Psoas muscle (tissue), 8 donors: ENCODE data around the gene GARIN5B. TPM values are rescaled to one million over a fixed set of nuclear protein-coding genes. Genes with fewer than 3 reads are reported as not detected.

Source experiments
- ATAC-seq, 4 donors: fragments of 200-7000 bp; cut with Tn5 transposase; one replicate each; pipeline ENCODE4 v1.9.1; 2020; ENCODE audit warnings: moderate library complexity in 3 of 4, mild to moderate bottlenecking in 2 of 4
- DNase-seq, 2 donors: peaks; one replicate each; pipeline ENCODE4 v3.0.0-alpha.2; 2020
- H3K27ac ChIP-seq: fragments of 200-600 bp; one replicate; pipeline ENCODE4 v1.8.0; 2022
- H3K27me3 ChIP-seq, 3 donors: fragments of 200-600 bp in 1 of 3; one replicate each; pipeline versions ENCODE4 v1.6.1 to v1.8.0; 2013 to 2022; ENCODE audit warnings: low read length in 2 of 3, mild to moderate bottlenecking in 2 of 3, moderate library complexity in 1 of 3; ENCODE audit not compliant: insufficient read depth in 3 of 3
- H3K36me3 ChIP-seq, 2 donors: fragments of 200-600 bp in 1 of 2; one replicate each; pipeline versions ENCODE4 v1.6.1 to v1.8.0; 2013 to 2022; ENCODE audit warnings: low read depth in 1 of 2, mild to moderate bottlenecking in 1 of 2, moderate library complexity in 1 of 2; ENCODE audit not compliant: insufficient read depth in 1 of 2
- H3K4me1 ChIP-seq: fragments of 200-600 bp; one replicate; pipeline ENCODE4 v1.8.0; 2022
- H3K4me3 ChIP-seq: fragments of 200-600 bp; one replicate; pipeline ENCODE4 v1.8.0; 2022; ENCODE audit warnings: mild to moderate bottlenecking
- H3K9me3 ChIP-seq: fragments of 200-600 bp; one replicate; pipeline ENCODE4 v1.8.0; 2022
- WGBS, 3 donors: extraction: QIAGEN DNeasy Blood & Tissue Kit; methylation state at CpG; one replicate each; pipeline versions ENCODE4 v1.1.6 to v1.1.7; 2013; 5-methylcytosine and 5-hydroxymethylcytosine counted together
- intact Hi-C, 2 donors: fragments of 100-400 bp; cut with DNase I; formaldehyde crosslinking; loops; one replicate each; pipeline versions ENCODE4 v1.11.0 to v1.14.2; 2022
- polyA plus RNA-seq, 3 donors: library from polyadenylated mRNA; stranded (reverse); fragments of 200-250 nt; gene quantifications; one replicate each; pipeline ENCODE4 v1.2.3, GENCODE V29; 2013
- total RNA-seq, 4 donors: library from RNA; stranded (reverse); fragmentation: NEBNext Ultra II Directional in 2 of 4; extraction: Animal tissue kit (Norgen Biotek cat#: 25700) in 2 of 4; gene quantifications; one replicate each; pipeline versions ENCODE4 v1.2.1 to v1.2.4, GENCODE V29; 2021 to 2023
- TF ChIP-seq, protein P1 (sequence below): fragments of 200-600 bp; IDR thresholded peaks from one replicate; pipeline ENCODE4 v1.8.0; 2022; ENCODE audit warnings: antibody characterized with exemption
- donor health status: healthy with polysubstance abuse.
- donor health status: DM: no; HTN: no; CAD: no; lungs with moderate emphysema.
- donor health status: Bipolar disorder and iron deficiency.
- donor health status: healthy.
- donor health status: DM: yes; HTN: yes; CAD: no.
- donor health status: DM: no; HTN: no; CAD: no.
- donor health status: DM: no; HTN: no; CAD: no.
- donor health status: DM: yes; HTN: yes; CAD: no.

Gene GARIN5B
- total and polyA plus RNA-seq, 7 donors: not detected

GRCh38 chr19:55373306-55373992 is 10.4 kb upstream of the GARIN5B start:
- Histone ChIP-seq H3K4me3 (no peak overlapping the region), H3K36me3 (no peaks in the 10 kb centered on the region), H3K27me3 (peaks cover 0 to 79% (median 40%) of the 10 kb centered on the region in 3 donors), H3K27ac (no peak overlapping the region), H3K9me3 (no peaks in the 10 kb centered on the region), H3K4me1 (no peaks in the 10 kb centered on the region)
- no peak for ATAC-seq
- intact Hi-C loops: no loop called here
- 57 to 66% (median 64%) methylated on average over 8 to 9 of the region's 9 CpGs for WGBS, 3 donors
- TF ChIP-seq, protein P1, sequence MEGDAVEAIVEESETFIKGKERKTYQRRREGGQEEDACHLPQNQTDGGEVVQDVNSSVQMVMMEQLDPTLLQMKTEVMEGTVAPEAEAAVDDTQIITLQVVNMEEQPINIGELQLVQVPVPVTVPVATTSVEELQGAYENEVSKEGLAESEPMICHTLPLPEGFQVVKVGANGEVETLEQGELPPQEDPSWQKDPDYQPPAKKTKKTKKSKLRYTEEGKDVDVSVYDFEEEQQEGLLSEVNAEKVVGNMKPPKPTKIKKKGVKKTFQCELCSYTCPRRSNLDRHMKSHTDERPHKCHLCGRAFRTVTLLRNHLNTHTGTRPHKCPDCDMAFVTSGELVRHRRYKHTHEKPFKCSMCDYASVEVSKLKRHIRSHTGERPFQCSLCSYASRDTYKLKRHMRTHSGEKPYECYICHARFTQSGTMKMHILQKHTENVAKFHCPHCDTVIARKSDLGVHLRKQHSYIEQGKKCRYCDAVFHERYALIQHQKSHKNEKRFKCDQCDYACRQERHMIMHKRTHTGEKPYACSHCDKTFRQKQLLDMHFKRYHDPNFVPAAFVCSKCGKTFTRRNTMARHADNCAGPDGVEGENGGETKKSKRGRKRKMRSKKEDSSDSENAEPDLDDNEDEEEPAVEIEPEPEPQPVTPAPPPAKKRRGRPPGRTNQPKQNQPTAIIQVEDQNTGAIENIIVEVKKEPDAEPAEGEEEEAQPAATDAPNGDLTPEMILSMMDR: no peak
- DNase-seq: no peak

DNA sequence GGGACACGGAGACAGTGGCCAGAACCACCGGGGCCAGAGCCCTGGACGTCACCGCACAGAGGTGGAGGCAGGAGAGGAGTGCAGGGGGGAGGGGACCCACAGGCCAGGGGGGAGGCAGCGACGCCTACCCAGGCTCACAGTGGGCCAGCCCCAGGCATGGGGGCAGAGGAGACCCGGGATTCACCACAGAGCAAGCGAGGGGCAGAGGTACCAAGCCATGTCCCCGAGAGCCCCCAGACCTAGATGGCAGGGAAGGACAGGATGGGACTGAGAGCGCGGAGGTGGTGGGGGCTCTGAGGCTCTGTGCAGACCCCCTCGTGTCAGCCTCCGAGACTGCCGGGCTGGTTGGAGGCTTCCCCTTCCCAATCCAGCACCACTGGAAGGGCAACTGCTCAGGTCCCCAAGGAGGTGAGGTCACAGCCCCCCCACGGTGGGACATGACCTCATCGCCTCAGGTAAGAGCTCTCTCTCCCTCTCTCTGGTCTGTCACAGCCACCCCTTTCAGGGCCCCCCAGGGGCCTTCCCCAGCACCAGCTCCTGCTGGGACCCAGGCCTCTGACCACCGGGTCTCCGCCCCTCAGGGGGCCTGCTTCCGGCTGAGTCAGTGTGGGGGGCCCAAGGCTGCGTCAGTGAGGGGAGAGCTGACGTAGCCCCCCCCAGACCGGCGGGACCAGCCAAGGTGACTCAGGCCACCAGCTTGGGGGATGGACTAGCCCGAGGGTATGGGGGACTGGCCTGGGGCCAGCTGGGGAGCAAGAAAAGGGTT is 9.4 kb upstream of the GARIN5B start:
- H3K27ac ChIP-seq: no peak overlapping the region
- no peaks in the 10 kb centered on the region for H3K36me3 ChIP-seq
- TF ChIP-seq, protein P1: no peak
- 35 to 42% (median 36%) methylated on average over 20 to 24 of the region's 24 CpGs for WGBS, 3 donors
- no peaks in the 10 kb centered on the region for H3K9me3 ChIP-seq
- H3K4me1 ChIP-seq: no peaks in the 10 kb centered on the region
- DNase-seq (no peak), ATAC-seq (no peak)
- no peak overlapping the region for H3K4me3 ChIP-seq
- intact Hi-C loops: no loop called here
- peaks cover 0 to 80% (median 45%) of the 10 kb centered on the region in 3 donors for H3K27me3 ChIP-seq

- H3K27ac ChIP-seq: no peak within 1 kb of the TSS
- DNase-seq (no peak), ATAC-seq (no peak)
- no peaks in the 10 kb centered on the region for H3K36me3 ChIP-seq
- H3K4me1 ChIP-seq: no peaks in the 10 kb centered on the region
- TF ChIP-seq, protein P1: no peak
- H3K27me3 ChIP-seq: peaks cover 0 to 63% (median 36%) of the 10 kb centered on the region in 3 donors
- WGBS, 3 donors: 3 to 9% (median 8%) methylated on average over 22 to 32 of the region's 32 CpGs
- H3K4me3 ChIP-seq: peak within 1 kb of the TSS; percentile 28
- H3K9me3 ChIP-seq: no peaks in the 10 kb centered on the region
- intact Hi-C loops: no loop called here
Measured at GRCh38 chr19:55370305-55370988, 7.4 kb upstream of the GARIN5B start, which contains the start of gene IL11. IL11 (minus strand) TSS chr19:55370463; CDS start chr19:55370310, 153 bp downstream.

DNA sequence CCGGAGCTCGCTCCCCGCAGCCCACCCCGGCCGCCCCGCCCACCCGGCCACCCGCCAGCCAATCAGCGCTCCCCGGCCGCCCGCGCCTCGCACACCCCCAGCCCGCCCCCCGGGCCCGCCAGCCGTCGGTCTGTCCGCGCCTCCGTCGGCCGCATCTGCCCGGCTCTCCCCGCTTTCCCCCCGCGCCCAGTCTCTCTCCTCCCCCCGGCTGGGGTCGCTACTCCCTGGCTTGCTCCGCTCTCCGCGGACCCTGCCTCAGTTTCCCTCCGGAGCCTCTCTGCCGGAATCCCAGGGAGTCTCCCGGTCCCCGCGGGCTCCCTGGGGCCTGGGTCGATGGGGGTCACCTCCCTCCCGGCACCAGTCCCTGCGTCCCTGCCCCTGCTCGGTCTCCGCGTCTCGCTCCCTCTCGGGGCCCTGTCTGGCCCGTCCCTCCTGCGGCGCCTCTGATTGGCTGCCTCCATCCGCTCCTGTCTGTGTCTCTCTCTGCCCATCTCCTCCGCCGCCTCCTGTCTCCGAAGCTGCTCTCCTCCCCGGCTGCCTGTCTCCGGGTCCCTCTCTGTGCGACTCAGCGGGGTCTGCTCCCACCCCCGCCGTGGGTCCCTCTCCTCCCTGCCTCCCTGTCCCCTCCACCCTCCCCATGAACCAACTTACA is 6.7 kb upstream of the GARIN5B start:
- no peaks in the 10 kb centered on the region for H3K9me3 ChIP-seq
- TF ChIP-seq, protein P1: no peak
- H3K27me3 ChIP-seq: peaks cover 0 to 61% (median 33%) of the 10 kb centered on the region in 3 donors
- H3K4me1 ChIP-seq: no peaks in the 10 kb centered on the region
- peak overlapping the region; percentile 28 for H3K4me3 ChIP-seq
- no peaks in the 10 kb centered on the region for H3K36me3 ChIP-seq
- intact Hi-C loops: no loop called here
- DNase-seq (no peak), ATAC-seq (no peak)
- no peak overlapping the region for H3K27ac ChIP-seq
- whole genome bisulfite sequencing, 3 donors: 1 to 2% (median 1%) methylated on average over 21 to 59 of the region's 59 CpGs
